ENCODE measurements around the gene IRAK3.
"Not testable (repeated sequence)": the region's sequence is repeated elsewhere in the genome, so short reads cannot be mapped to it uniquely, and the experiment has no call there.

IRAK3 gene

GRCh38 chr12:66174391-66175325, 14.4 kb upstream of the IRAK3 start:
- not testable (repeated sequence) for DNase-seq

DNA sequence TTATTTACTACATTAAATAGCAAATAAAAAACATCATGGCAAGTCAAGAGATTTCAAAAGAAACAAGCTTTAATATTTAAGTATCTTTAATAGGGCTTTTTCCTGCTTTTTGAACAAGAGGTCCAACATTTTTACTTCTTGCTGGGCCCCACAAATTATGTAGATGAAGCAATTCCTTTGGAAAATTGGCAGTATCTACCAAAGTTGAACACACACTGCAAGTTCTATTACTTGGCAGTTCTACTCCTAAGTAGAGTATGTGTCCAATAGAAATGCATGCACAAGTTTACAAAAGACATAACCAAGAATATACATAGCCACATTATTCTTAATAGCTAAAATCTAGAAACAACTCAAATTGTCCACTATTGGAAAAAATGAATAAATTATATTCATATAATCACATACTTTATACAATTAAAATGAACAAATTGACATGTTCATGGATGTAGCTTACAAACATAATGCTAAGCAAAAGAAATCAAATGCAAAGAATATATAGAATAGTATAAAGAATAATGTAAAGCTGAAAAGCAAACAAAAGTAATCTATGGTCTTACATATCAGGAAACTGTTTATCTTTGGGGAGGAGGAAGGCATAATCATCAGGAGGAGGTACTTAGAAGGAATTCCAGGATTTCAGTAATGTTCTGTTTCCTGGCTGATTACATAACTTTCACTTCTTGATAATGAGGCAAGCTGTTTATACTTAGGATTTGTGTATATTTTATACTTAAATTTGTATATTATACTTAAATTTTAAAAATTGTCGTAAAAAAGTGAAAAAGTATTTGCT, 12.7 kb upstream of the IRAK3 start:
- no peak for DNase-seq

DNA sequence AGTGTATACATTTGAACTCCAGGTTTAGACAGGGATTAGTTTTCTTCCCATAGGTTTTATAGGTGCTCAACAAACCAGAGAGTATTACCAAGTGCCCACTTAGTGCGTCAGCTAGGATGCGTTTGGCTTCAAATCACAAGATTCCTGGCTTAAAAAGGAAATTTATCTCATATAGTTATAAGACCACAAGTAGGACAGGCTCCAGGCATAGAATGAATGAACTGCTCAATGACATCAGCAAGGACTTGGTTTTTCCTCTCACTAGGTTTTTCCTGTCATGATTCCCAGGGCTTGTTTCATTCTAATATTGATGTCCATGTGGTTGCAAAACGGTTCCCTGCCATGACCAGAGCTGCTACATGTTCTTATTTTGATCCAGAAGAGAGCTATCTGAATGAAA, 6.1 kb upstream of the IRAK3 start:
- DNase-seq = no peak

- not testable (repeated sequence) for DNase-seq
These were observed 4.2 kb upstream of the IRAK3 start for GRCh38 chr12:66184822-66185221.

- no peak for DNase-seq
These were observed 2.0 kb upstream of the IRAK3 start for GRCh38 chr12:66187036-66187435.

DNA sequence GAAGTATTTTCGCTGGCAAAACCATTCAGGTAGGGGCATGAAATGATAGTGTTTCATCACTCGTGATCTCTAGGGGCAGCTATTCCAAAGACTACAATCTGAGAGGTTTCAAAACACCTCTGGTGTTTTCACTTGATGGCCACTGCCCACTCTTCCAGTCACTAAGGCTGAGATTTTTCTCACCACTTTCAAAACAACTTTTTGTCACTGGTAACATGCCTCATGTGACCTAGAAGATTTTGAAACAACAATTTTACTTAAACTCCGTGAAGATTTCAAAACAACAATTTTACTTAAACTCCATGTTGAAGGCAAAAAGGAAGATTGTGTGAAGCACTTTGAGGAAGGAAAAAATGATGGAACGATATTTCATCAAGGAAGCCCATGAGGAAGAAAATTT, 1.2 kb upstream of the IRAK3 start:
- DNase-seq = no peak

DNA sequence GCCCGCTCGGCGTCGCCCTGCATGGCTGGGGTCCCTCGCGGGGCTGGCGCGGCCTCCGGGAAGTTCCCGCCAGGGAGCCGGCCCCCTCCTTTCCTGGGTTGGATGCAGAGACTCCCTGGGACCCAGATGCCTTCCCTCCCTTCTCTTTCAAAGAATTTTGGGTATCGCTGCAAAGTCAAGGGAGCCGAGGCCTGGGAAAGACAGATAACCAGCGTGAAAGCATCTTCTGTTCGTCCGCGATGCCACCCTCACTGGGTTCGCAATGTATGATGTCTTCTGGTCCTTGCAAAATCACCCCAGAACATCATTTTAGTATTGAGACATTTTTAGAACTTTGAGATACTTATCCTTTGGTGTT, 451 bp downstream of the IRAK3 start:
- DNase-seq = no peak

DNA sequence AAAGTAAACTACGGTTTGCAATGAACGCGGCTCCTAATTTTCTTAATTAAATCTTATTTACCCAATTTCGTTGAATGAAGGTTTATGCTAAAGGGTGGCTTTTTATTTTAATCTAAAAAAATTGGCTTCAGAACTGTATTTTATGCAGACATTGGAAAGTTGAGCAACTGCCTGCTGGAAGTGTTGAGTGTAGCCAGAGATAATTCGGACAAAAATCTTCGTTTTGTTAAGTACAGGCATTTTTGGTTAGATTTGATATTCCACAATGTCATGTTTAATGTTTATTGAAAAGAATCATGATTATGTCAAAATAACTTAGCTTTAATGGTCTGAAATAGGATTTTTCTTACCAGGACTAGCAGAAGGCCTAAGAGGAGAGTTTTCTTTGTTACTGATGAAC, 875 bp downstream of the IRAK3 start:
- DNase-seq = no peak

DNA sequence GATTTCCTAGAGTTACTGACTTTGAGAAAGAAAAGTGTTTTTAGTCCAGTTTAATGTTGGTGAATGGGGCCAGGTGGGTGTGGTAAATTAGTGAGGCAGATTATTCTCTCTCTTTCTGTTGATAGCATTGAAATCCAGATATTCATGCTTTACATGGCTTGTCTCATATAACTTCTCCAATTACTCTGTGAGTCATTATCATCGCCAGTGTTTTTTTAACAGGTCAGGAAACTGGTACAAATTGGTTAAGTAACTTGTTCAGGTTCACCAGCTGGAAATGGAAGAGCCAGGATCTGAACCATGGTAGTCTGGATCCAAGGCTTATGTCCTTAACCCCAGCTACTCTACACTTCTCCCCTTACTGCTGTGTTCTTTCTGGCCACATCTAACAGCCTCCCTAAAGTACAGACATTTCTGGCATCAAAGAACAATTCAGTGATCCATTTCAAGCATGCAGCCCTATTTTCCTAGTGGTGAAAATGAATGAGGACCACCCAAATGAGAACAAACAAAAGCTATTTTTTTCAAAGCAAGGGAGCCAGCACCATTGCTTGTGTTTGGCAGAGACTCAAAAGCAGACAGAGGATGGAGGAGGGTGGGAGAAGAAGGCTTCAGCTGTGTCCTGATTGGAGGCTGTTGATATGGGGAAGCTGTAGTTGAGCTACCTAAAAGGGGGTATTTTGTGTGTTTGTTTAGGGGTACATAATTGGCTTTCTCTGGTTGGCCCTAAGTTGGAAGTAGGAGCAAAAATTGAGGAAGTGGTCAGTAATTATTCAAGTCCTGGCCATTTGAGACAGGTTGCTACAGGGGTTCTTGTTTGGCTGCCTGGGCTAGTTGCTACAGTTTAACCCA, 1.7 kb downstream of the IRAK3 start:
- DNase-seq = no peak

GRCh38 chr12:66191547-66192126, 2.6 kb downstream of the IRAK3 start:
- no peak for DNase-seq

DNA sequence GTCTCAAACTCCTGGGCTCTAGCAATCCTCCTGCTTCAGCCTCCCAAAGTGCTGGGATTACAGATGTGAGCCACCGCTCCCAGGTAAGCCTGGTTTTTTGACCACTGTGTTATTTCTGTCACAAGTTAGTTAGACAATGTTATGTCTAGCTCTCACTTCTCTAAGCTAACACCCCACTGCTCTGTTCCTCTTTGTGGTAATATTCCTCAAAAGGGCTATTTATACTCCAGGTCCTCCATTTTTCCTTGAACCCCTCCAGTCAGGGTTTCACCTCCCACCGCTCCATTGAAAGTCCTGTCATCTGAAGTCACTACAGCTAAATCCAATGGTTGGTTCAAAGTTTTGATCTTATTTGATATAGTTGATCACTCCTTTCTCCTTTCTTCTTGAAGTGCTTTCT, 5.1 kb downstream of the IRAK3 start:
- no peak for DNase-seq

GRCh38 chr12:66195242-66195641, 6.2 kb downstream of the IRAK3 start:
- DNase-seq = no peak

GRCh38 chr12:66196806-66197205, 7.8 kb downstream of the IRAK3 start:
- no peak for DNase-seq

GRCh38 chr12:66197495-66197921, 8.5 kb downstream of the IRAK3 start:
- no peak for DNase-seq

DNA sequence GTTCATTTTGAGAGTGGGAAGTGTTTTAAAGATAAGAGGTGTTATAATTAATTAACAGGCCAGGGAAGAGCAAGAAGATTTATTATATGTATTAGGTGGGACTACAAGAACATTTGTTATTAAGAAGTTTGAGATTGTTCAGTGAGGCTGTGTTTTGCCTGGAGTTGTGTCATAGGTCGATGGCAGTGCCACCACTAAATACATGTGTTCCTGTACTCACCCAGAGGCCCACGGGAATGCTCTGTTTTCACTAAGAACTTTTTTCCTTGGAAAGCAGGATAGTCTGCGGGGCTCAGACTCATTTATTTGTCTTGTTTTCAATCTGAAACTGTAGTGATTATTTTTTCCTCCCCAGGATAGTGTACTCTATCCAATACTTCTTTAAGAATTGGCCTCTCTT, 10.1 kb downstream of the IRAK3 start:
- DNase-seq = no peak

DNA sequence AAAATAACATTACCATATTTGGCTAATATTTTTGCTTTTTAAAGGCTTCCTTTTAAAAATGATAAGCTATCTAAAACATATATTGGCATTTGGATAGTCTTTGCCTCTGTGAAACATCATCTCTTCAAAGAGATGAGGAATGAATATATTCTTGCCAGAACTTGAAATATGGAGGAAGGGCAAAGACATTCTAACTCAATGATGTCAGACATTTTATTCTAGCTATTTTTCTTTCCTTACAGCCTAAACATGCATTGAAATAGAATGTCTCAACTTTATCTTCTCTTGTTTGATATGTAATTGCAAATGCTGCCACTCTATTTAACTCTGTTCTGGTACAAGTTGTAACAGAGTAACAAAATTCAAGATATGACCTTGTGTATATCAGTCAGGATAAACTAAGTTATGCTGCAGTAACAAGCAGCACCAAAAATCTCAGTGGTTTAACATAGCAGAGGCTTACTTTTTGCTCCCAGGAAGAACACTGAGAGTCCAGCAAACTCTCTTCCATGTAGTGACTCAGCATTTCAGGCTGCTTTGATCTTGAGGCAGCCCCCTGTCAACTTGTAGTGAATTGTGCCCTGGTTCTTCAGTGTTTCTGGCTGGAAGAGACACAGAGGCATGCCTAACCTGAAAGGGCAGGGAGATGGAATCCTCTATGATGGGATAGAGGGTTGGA, 11.0 kb downstream of the IRAK3 start:
- DNase-seq = no peak

DNA sequence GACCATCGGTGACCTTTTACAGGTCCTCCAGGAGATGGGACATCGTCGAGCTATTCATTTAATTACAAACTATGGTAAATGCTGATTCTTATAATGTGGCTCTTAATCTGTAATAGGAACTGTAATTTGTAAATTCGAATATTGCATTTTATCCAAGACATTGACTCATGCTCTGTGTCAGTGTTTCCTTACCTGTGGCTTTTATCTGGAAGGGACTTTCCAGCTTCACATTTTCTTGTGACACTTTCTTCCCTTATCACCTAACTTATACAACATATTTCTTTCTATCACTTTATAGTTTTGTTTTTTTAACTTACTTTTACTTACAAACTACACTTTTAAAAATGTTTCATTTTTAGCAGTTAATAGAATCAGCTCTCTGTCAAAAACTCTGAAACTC, 14.8 kb downstream of the IRAK3 start:
- DNase-seq = no peak

DNA sequence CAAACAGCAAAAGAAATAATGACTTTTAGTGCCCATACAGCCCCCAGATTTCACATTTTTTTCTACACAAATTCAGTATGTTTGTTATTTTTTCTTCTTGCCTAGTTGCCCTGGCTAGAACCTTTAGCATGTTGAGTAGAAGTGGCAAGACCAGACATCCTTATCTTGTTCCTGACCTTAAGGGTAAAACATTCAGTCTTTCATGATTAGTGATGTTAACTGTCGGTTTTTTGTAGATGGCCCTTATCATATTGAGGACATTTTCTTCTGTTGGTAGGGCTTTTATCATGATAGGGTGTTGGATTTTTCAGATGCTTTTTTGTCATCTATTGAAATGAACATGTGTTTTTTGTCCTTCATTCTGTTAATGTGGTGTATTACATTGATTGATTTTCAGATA, 17.1 kb downstream of the IRAK3 start:
- no peak for DNase-seq

- no peak for DNase-seq
These were observed 21.8 kb downstream of the IRAK3 start for GRCh38 chr12:66210840-66211239.

DNA sequence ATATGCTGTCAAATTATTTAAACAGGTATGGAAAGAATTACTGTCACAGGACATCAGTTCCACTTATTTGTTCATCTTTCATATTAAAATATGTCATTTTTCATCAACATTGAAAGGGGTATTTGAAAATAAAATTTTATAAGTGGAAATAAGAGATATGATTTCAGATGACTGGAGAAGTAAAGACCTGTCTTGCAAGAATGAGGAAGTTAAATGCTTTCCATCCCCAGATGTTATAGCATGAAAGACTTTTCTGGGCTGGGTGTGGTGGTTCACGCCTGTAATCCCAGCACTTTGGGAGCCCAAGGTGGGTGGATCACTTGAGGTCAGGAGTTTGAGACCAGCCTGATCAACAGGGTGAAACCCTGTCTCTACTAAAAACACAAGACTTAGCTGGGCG, 22.6 kb downstream of the IRAK3 start:
- not testable (repeated sequence) for DNase-seq

DNA sequence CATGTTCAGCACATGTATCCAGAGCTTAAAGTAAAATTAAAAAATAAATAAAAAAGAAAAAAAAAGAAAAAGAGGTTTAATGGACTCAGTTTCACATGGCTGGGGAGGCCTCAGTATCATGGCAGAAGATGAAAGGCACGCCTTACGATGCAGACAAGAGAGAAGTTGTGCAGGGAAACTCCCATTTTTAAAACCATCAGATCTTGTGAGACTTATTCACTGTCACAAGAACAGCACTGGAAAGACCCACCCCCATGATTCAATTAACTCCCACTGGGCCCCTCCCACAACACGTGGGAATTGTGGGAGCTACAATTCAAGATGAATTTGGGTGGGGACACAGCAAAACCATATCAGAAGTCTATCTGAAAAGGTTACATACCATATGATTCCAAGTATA, 24.0 kb downstream of the IRAK3 start:
- DNase-seq = not testable (repeated sequence)

DNA sequence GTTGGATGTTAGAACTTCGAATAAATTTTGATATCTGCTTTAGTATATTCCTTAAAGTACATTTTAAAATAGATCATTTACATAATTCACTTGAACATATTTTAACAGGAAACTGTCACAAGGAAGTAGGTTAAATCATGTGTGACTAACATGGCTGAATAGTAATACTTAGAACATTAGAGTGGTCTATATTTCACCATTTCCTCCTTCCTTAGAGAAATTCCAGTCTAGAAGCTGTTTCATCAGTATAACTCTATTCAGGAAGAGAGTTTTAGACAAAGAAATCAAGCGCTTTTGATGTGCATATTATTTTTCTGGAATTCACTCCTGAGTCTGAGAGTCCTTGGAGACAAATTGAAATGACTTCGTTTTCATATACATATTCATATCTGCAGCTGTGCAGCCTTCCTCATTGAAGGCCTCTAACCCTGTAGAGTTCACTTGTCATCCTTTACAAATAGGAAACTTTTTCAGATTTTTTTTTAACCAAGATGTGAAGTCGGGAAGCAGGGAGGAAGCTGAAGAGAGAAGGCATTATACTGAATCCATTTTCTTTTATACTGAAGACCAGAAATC, 28.4 kb downstream of the IRAK3 start:
- DNase-seq = no peak
